Esophagus muscularis mucosa (tissue), 4 donors: ENCODE measurements around the gene ABCG2.

Experiments used
- EP300 ChIP-seq: sonication (generic); formaldehyde crosslinking; IDR thresholded peaks from one replicate; pipeline ENCODE4 v1.6.1; 2017; ENCODE audit warnings: antibody characterized with exemption
- POLR2A ChIP-seq: fragments of 450-650 bp; IDR thresholded peaks from one replicate; pipeline ENCODE4 v1.6.1; 2017; ENCODE audit warnings: antibody characterized with exemption, moderate library complexity, mild to moderate bottlenecking, low read depth
- TF ChIP-seq, protein P1 (sequence below), 3 experiments: fragments of 200-600 bp in 2 of 3; fragments of 450-650 bp in 1 of 3; sonication (generic) in 2 of 3; IDR thresholded peaks; one replicate each; pipeline ENCODE4 v1.5.1; 2017 to 2019; ENCODE audit warnings: antibody characterized with exemption in 3 of 3, mild to moderate bottlenecking in 2 of 3, moderate library complexity in 1 of 3

GRCh38 chr4:88110826-88111225 is 47.6 kb downstream of the ABCG2 start:
- TF ChIP-seq, protein P1, sequence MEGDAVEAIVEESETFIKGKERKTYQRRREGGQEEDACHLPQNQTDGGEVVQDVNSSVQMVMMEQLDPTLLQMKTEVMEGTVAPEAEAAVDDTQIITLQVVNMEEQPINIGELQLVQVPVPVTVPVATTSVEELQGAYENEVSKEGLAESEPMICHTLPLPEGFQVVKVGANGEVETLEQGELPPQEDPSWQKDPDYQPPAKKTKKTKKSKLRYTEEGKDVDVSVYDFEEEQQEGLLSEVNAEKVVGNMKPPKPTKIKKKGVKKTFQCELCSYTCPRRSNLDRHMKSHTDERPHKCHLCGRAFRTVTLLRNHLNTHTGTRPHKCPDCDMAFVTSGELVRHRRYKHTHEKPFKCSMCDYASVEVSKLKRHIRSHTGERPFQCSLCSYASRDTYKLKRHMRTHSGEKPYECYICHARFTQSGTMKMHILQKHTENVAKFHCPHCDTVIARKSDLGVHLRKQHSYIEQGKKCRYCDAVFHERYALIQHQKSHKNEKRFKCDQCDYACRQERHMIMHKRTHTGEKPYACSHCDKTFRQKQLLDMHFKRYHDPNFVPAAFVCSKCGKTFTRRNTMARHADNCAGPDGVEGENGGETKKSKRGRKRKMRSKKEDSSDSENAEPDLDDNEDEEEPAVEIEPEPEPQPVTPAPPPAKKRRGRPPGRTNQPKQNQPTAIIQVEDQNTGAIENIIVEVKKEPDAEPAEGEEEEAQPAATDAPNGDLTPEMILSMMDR (IDR thresholded peaks at IDR 0.05) = no peak
- TF ChIP-seq POLR2A = no peak
- TF ChIP-seq EP300 = no peak
